Keratinocyte (primary cell): Measurements from ENCODE around the gene ALOX15.

Source experiments
- CTCF ChIP-seq, 3 experiments: IDR thresholded peaks in 1 of 3; conservative IDR thresholded peaks in 1 of 3; optimal IDR thresholded peaks in 1 of 3; 2 replicates in 2 of 3; 3 replicates in 1 of 3; pipeline versions ENCODE3 to v1.5.1; 2011; ENCODE audit warnings: low read length in 3 of 3, mild to moderate bottlenecking in 3 of 3, moderate library complexity in 2 of 3, control low read depth in 1 of 3, inconsistent platforms in 1 of 3; ENCODE audit not compliant: insufficient read depth in 2 of 3; ENCODE audit errors: extremely low read depth in 1 of 3
- EZH2 ChIP-seq: IDR thresholded peaks from one replicate; pipeline ENCODE4 v1.6.1; 2012; ENCODE audit warnings: inconsistent platforms, mild to moderate bottlenecking, low read length, moderate library complexity

- TF ChIP-seq CTCF (optimal IDR thresholded peaks at IDR 0.05 in 1 of 3, IDR thresholded peaks at IDR 0.05 in 1 of 3, conservative IDR thresholded peaks at IDR 0.05 in 1 of 3; ENCODE audit: extremely low read depth in 1 of 3, insufficient read depth in 2 of 3, low read length in 3 of 3) (no peak), EZH2 (no peak)
These were observed 22.2 kb upstream of the ALOX15 start for GRCh38 chr17:4663711-4664110.
